HG03159 (cell line): ENCODE results near the gene PLEKHF1.
A peak's percentile ranks its signal among the peaks of the same experiment; 100 is the strongest.
"Not testable (repeated sequence)": the region's sequence is repeated elsewhere in the genome, so short reads cannot be mapped to it uniquely, and the experiment has no call there.

Experiments
- ATAC-seq: cut with Tn5 transposase; IDR thresholded peaks from one replicate; pipeline ENCODE4 v1.9.1; 2021; ENCODE audit warnings: mild to moderate bottlenecking, moderate library complexity; ENCODE audit not compliant: unreplicated experiment

PLEKHF1 gene, protein sequence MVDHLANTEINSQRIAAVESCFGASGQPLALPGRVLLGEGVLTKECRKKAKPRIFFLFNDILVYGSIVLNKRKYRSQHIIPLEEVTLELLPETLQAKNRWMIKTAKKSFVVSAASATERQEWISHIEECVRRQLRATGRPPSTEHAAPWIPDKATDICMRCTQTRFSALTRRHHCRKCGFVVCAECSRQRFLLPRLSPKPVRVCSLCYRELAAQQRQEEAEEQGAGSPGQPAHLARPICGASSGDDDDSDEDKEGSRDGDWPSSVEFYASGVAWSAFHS

DNA sequence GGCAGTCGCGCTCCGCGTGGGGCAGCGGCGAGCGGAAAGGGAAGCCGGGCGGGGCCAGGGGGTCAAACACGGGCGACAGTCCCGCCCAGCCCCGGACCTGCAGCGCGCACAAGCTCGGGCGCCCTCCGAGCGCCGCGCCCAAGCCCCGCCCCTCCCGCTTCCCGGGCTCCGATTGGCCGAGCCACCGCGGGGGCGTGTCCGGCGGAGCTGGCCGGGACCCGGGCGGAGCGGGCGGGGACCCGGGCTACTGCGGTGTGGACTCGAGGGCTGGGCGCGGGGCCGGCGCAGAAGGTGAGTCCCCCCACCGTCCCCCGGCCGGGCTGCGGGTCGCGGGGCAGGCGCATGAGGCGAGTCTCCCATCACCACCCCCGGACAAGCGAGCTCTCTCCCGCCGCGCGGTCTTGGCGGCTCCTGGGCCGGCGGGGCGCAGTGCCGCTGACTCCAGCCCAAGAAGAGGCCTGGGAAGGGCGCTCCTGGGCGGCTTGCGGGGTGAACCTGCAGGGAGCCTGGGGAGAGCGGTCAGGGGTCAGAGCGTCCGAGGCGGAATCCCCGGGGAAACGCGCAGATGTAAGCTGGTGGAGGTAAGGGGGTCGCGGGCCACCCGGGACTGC, at the start of gene PLEKHF1:
Gene PLEKHF1, plus strand, starts transcription at position 247 of the 611 bp plus-strand sequence. CDS start 8,379 bp downstream, outside the sequence.
- ATAC-seq, result peak; percentile 87

DNA sequence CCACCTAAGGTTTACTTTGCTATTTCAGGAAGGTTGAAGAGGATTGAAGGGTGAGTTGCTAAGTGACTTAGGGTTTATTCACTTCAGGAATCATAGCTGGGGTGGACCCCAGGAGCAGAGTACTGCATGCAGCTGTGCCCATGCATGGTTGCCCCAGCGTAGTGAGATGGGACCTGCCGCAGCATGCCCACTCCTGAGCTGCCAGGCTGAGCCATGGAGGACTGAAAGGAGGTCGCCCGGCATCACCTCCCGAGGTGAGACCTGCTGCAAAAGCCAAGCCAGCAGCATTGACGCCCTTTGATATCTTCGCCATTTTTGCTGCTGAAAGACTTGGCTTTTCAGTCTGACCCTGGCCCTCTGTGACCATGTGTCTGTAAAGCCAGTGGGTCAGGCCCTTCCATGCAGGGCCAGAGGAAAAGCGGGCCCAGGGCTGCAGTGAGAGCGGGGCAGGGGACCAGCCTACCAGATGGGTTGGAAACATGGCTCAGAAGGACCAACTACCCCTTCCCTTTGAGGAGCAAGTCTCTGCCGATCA, 49.3 kb upstream of the PLEKHF1 start:
- no peak for ATAC-seq

DNA sequence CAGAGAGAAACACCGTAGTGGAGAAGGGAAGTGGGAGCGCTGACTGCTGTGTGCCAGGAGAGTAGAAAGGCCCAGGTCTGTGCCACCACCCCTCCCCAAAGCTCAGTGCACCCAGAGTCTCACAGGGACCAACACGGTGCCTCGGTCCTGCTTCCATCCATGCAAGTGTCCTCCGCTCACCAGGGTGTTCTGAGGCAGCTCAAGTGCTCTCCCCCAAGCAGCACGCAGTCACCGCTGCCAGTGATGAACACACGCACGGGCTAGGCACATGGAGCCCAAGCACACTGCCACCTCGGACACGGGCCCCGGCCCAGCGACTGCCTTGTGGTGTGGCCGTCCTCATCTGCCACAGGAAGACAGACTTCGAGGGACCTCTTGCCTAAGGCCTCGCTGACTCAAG, 48.7 kb upstream of the PLEKHF1 start:
- no peak for ATAC-seq

DNA sequence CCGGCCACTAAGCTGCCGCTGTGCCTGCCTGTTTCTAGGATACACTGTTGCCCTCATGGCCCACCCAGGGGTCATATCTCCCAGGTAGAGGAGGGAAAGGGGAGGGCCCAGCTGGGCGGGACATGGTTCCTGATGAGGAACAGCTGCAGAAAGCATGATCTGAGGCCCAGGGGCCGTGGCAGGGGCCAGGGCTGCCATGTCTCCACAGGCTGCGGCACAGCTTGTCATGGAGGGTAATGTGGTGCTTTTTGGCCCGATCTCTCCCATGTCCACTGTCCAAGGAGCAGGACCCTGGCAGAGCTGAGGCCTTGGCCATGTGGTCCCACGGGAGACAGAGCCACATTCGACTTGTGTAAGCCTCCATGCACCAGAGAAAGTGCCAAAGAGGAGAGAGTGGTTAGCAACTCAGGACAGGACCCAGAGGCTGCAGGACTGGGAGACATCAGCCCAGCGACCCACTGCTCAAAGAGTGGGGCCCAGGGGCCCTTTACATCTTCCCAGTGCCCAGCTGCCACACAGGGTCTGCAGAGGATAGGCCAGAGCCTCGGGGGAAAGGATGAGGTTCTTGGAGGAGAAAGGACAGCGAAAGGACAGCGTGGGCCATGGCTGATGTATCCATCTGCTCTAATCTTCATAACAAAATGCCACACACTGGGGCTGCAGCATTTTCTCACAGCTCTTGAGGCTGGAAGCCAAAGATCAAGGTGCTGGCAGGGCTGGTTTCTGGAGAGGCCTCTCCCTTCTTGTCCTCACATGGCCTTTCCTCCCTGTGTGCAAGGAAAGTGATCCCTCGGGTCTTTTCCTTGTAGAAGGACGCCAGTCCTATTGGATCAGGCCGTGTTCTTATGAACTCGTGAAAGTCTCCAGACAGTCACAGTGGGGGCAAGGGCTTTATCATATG, 47.6 kb upstream of the PLEKHF1 start:
- ATAC-seq, result no peak

DNA sequence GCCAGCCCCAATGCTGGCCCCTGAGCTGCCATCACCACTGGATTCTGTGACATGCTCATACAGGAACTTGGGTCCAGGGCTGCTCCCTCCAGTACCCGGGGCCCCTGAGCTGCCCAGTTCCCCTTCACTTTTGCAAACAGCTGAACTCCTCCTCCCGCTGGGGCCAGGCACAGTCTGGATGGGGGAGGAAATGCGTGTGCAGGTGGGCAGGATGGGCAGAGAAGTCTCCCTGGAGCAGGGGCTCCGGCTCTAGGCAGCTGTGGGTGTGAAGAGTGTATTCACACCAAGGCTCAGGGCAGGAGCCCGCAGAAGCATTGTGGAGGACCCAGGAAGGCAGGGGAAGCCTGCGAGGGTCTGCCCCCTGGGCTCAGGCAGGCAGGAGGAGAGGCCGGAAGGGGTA, 46.8 kb upstream of the PLEKHF1 start:
- no peak for ATAC-seq

DNA sequence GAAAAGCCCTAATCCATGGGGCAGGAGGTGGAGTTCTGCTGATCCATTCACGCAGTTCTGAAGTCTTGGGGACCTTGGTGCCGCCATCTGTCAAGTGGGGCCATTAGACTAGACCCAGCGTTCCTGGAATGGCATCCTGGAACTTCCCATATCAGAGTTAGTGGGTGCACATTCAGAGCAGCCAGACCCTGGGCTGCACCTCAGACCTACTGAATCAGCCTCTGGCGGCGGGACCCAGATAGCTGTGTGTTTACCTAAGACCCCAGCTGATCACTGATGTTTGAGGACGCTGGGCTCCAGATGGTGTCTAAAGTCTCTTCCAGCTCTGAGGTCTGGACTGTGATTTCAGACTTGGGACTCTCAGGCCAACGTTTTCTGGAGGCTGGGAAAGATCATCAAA, 46.4 kb upstream of the PLEKHF1 start:
- no peak for ATAC-seq

DNA sequence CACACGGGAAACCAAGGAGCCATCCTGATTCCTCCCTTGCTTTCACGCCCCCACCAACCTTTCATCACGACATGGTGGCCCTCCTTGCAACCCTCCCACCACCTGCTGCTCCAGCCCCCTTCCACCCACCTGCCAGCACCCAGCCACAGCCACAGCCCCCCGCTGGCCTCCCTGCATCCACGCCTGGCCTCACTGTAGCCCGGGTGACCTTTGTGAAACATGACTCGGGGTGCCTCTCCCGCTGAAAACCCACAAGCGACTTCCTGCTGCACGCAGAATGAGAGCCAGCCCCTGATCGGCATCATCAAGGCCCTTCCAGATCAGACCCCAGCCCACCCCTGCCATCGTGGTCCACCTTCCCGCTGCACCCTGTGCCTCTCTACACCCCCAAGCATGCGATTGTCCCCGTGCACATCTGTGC, 44.3 kb upstream of the PLEKHF1 start:
- ATAC-seq, result no peak

DNA sequence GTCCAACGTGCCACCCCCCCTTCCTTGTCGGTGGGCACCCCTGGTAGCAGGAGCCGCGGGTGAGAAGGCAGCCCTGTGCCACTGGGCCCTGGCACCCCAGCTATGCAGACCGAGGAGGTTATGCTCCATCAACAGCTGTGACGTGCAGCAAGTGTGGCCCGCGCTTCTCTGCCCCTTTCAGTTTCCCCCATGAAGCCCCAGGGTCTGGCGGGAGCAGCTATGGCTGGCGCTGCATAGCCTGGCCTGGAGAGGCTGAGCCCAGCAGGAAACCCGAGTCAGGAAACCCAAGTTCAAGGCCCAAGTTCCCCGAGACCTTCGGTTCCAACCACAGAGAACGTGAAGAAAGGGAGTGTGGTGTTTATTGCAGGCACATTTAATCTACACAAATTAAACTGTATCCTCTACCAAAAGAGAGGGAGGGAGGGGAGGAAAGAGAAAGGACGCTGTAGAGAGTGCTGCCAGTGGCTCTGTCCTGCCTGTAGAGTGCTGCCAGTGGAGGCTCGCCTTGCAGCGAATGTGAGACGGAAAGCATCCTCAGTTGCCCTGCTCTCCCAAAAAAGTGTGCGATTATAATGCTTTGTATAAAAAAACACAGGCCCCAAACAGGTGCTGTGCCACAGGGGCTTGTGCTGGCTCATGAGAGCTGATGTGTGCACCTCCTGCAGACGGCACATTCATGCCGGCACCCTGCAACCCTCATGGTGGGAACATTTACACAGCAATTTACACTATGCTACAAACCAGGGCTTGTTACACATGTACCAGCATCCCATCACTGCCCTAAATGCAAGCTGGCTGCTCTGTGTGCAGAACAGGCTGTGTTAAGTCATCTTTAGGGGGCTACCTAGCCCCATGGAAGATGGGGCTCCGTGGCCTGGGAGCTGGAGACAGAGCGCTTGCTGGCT, 42.8 kb upstream of the PLEKHF1 start:
- ATAC-seq, result no peak

DNA sequence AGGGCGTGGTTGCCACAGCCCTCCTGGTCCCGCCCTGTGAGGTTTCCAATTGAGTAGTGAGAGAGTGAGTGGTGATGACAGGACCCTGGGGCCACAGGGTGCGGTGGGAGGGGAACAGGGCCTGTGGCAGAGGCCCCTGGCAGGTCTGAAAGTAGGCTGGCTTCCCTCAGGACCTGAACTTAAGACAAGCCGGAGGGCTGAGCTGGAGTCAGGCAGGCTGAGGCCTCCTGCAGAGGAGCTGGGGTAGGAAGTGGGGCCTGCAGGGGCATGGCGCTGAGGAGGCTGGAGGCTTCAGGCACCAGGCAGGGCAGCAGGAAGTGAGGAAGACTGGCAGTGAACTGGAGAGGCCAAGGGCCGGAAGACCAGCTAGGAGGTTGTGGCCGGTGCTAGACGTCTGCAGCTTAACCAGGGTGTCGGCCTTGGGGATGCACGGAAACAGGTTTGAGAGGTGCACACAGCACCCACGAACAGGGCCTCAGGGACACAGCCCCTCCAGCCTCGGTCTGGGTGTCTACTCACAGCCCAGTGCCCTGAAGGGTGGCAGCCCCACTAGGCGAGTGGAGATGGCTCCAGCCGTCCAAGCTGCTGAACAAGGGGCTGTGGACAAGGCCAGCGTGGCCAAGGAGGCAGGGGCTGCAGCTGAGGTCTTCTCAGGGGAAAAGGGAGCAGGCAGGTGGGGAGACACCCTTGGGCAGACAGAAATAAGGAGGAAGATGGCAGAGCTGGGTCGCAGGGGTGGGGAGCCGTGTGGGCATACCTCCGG, 41.4 kb upstream of the PLEKHF1 start:
- no peak for ATAC-seq

DNA sequence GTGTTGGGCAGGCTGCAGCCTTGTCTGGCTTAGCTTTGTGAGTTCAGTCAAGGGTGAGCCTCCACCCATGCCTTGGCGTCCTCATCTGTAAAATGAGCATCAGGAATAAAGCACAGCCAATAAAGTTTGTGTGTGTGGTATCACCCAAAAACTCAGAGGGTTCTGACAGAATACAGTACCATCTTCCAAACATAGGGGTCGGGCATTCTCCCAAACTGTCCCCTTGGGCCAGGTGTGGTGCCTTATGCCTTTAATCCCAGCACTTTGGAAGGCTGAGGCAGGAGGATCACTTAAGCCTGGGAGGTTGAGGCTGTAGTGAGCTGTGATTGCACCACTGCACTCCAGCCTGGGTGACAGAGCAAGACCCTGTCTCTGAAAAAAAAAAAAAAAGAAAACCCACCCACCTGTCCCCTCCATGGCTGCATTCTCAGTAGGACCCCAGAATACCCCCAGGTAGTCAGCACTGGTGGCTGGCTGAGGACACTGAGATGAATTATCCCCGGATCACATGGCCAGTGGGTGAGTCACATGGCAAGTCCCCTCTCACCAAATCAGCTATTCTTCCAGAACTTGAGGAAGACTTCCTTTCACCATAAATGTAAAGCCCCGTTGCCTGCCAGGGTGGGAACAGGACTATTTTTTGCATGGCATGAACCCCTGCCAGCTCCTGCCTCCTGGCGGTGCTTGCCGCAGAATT, 40.6 kb upstream of the PLEKHF1 start:
- ATAC-seq, result no peak

DNA sequence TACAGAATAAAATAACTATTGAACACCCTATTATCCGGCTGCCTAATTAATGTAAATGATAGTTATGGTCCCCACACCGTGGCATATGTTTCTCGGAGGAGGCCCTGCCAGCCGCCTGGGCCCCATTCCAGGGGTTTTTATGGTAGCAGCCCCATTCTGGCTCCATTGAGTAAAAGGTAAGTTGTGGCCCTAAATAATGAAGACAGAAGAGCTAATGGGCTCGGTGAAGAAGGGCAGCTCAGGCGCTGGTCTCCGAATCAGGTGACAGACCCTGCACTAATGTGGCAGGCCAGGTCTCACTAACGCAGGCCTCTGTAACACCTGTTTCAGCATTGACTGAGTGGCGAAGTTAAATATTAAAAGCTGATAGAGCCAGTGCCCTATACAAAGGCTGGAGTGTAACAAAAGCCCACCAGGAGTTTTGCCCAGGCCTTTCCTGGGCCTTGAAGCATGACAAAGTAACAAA, 40.0 kb upstream of the PLEKHF1 start:
- no peak for ATAC-seq

DNA sequence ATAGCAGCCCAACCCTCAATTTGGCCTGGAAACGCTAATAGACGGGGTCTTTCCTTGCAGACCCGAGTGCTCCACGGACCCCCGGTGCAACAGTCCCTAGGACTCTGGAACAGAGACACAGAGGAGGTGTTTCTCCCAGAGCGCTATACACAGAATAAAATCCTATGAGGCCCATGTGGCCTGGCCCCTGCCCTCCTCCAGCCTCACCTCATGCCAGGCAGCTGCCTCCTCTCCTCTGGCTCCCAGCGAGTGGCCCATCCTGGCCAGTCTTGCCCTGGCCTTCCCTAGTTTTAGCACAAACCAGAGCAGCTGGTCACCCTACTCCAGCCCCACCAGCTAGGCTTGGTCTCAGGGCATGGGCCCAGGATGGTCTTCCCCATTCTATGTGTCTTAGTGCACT, 38.9 kb upstream of the PLEKHF1 start:
- no peak for ATAC-seq

DNA sequence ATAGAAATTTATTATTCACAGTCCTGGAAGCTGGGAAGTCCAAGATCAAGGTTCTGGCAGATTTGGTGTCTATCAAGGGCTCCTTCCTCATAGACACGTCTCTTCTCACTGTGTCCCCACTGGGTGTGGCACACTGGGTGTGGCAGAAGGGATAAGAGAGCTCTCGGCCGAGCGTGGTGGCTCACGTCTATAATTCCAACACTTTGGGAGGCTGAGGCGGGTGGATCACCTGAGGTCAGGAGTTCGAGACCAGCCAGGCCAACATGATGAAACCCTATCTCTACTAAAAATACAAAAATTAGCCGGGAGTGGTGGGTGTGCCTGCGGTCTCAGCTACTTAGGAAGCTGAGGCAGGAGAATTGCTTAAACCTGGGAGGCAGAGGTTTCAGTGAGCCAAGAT, 38.4 kb upstream of the PLEKHF1 start:
- ATAC-seq, result not testable (repeated sequence)

DNA sequence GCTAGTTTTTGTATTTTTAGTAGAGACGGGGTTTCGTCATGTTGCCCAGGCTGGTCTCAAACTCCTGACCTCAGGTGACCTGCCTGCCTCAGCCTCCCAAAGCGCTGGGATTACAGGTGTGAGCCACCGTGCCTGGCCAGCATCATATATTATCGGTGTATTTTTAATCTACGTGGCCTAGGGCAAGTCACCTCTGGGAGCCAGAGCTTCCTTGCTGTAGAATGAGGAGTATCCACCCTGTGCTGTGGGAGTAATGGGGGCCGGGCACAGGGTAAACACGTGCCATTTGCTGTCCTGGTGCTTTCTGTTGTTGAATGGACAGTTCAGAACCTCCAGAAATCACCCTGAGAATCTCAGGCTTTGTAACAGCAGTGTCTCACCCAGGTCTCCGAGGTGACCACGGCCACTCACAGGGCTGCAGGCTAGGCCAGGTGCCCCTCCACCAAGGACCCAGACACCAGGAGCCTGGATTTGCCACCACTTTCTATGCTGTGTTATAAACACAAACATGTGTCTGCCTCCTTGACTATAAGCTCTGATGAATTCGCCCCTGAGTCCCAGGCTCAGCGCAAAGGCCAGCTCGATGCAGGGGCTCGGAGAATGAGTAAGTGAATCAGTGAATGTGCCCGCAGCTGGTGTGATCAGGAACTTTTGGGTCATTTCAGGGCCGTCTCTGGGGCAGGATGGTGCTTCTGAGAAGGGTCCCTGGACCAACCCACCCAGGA, 36.4 kb upstream of the PLEKHF1 start:
- no peak for ATAC-seq

DNA sequence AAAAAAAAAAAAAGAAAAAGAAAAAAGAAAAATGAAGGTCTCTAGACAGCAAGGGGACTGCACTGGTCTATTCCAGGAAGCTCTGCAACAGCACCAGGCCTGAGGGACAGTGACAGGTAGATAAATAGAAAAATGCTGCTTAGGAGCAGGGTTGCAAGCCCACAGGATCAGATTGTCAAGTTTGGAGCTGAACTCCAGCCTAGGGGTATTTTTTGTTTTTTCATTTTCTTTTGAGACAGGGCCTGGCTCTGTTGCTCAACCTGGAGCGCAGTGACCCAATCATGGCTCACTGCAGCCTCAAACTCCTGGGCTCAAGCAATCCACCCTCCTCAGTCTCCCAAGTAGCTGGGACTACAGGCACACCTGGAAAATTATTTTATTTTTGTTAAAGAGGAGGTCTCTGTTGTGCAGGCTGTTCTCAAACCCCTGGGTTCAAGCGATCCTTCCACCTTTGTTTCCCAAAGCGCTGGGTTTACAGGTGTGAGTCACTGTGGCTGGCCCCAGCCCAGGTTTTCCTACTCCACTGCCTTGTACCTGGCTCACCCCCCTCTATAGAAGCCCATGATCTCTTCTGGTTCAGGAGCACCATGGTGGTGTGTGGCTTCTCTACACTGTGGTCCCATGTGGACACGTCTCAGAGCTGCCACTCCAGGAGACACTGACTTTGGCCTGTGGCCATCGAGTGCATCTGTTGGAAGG, 35.3 kb upstream of the PLEKHF1 start:
- no peak for ATAC-seq

DNA sequence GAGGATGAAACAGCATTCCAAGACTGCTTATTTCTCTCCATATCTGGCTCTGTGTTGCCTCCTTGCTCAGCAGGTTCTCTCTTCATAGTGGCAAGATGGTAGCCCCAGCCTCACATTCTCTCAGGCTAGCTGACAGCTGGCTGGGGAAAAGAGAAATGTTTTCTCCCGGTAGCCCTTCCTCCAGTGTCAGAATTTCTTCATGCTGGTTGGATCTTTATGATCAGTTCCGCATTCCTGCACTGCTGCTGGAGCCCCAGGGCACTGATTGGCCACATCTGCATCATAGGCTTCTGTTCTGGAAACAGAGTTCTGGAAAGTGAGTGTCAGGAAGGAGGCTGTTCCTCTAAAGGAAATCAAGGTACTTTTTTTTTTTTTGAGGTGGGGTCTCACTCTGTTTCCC, 34.6 kb upstream of the PLEKHF1 start:
- no peak for ATAC-seq

DNA sequence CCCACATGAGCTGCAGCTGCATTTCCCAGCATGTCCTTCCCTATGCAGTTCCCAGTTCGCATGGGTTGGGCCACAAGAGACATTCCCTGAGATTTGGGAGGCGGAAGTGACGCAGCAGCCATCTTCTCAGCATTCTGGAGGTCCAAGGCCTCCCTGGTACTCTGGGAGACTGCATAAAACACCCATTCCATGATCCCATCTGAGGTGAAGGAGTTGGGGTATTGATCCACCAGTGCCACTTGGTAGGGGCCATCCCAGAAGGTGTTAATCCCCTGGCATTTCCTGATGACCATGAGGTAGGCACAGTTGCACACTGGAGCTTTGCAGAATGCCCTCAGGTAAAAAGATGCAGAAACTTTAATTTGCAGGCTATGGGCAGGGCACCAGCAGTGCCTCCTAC, 33.8 kb upstream of the PLEKHF1 start:
- ATAC-seq, result no peak

DNA sequence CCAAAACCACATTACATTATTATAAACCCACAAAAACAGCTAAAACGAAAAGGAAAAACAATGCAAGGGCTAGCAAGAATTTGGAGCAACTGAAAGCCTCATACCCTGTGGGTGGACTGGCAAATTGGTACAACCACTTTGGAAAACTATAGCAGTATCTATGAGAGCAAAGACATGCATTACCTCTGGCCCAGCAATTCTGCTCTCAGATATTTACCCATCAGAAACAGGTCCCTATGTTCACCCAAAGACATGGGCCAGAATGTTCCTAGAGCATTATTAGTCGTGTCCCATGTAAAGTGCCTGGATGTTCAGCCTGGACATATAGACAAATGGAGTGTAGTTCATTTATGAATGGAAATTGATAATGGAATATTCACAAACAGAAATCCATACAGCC, 31.3 kb upstream of the PLEKHF1 start:
- no peak for ATAC-seq
